Transverse colon (tissue), 4 donors: Measurements from ENCODE around the gene ZMYND11. TPM values are rescaled to one million over a fixed set of nuclear protein-coding genes. Genes with fewer than 3 reads are reported as not detected.

Source experiments
- DNase-seq: peaks from one replicate; pipeline ENCODE4 v3.0.0-alpha.2; 2019
- H3K27ac ChIP-seq, 4 donors: fragments of 200-600 bp; sonication (generic); 2 replicates each; pipeline ENCODE4 v1.5.1; 2016 to 2018; ENCODE audit warnings: inconsistent platforms in 4 of 4
- H3K27me3 ChIP-seq: fragments of 200-600 bp; sonication (generic); 2 replicates; pipeline ENCODE4 v1.5.1; 2017; ENCODE audit warnings: inconsistent platforms
- H3K36me3 ChIP-seq, 4 donors: fragments of 200-600 bp; sonication (generic); 2 replicates each; pipeline ENCODE4 v1.5.1; 2017 to 2019; ENCODE audit warnings: inconsistent platforms in 4 of 4
- H3K4me1 ChIP-seq, 4 donors: fragments of 200-600 bp; sonication (generic); 2 replicates each; pipeline ENCODE4 v1.5.1; 2017 to 2020; ENCODE audit warnings: inconsistent platforms in 4 of 4
- H3K4me3 ChIP-seq, 4 donors: fragments of 200-600 bp; sonication (generic); 1 replicate in 1 of 4; 2 replicates in 3 of 4; pipeline versions ENCODE4 v1.5.1 to v1.6.1; 2017 to 2019; ENCODE audit warnings: inconsistent platforms in 4 of 4
- H3K9me3 ChIP-seq, 2 donors: fragments of 200-600 bp; sonication (generic); 2 replicates each; pipeline ENCODE4 v1.5.1; 2017 to 2019; ENCODE audit warnings: inconsistent platforms in 2 of 2
- EP300 ChIP-seq: sonication (generic); formaldehyde crosslinking; IDR thresholded peaks from one replicate; pipeline ENCODE4 v1.6.1; 2017; ENCODE audit warnings: antibody characterized with exemption, low read depth
- POLR2A ChIP-seq: fragments of 450-650 bp; IDR thresholded peaks from one replicate; pipeline ENCODE4 v1.6.1; 2016; ENCODE audit warnings: antibody characterized with exemption, mild to moderate bottlenecking, moderate library complexity
- POLR2AphosphoS5 ChIP-seq, 3 donors: sonication (generic); formaldehyde crosslinking; IDR thresholded peaks; one replicate each; pipeline ENCODE4 v1.6.1; 2016; ENCODE audit warnings: antibody characterized with exemption in 3 of 3
- WGBS, 2 donors: methylation state at CpG; one replicate each; pipeline ENCODE4 v1.1.5; 2018; ENCODE audit warnings: low coverage in 1 of 2; 5-methylcytosine and 5-hydroxymethylcytosine counted together
- in situ Hi-C, 4 donors: fragments of 200-750 bp; cut with MboI; loops; one replicate each; pipeline versions ENCODE4 v1.15.0 to v1.15.1; 2017; ENCODE audit warnings: low sequenced_read_pairs in 3 of 4, low pct_ligation_motif_present in 1 of 4, low pct_unique_long_range_greater_than_20kb in 1 of 4
- intact Hi-C: fragments of 100-400 bp; cut with DNase I; formaldehyde crosslinking; loops from one replicate; pipeline ENCODE4 v1.15.1; 2023; ENCODE audit warnings: low total_unique reads
- total RNA-seq, 4 donors: library from RNA; depleted of rRNA; stranded (reverse); fragments of >200 nt; gene quantifications; one replicate each; pipeline ENCODE4 v1.1.0, GENCODE V29; 2016
- TF ChIP-seq, protein P1 (sequence below), 5 experiments: fragments of 200-600 bp in 3 of 5; fragments of 450-650 bp in 2 of 5; sonication (generic) in 3 of 5; IDR thresholded peaks; 1 replicate in 2 of 5; 2 replicates in 3 of 5; pipeline ENCODE4 v1.5.1; 2016 to 2017; ENCODE audit warnings: antibody characterized with exemption in 5 of 5, inconsistent platforms in 3 of 5, mild to moderate bottlenecking in 2 of 5, moderate library complexity in 1 of 5

Gene ZMYND11
- total RNA-seq, 4 donors from 2014 or later, result 41.1 to 69.1 (median 54.2) TPM

DNA sequence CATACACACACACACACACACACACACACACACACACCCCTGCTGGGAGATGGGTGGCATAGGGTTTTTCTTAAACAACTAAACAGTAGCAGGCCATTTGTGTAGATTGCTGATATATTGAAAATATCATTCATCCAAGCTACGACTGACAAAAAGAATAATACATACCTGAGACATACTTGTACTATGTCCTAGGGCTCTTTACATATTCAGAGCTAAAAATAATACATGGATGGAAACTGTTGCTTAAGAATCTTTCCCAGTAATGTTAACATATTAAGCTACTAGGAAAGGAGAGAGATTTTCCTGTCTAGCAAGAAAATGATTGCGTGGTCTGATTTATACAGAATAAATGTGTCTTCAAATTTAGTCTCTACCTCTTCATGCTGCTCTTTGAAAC, 46.0 kb upstream of the ZMYND11 start:
- TF ChIP-seq POLR2A, result no peak
- no peak for TF ChIP-seq EP300
- TF ChIP-seq POLR2AphosphoS5 (IDR thresholded peaks at IDR 0.05), result no peak
- TF ChIP-seq, protein P1, sequence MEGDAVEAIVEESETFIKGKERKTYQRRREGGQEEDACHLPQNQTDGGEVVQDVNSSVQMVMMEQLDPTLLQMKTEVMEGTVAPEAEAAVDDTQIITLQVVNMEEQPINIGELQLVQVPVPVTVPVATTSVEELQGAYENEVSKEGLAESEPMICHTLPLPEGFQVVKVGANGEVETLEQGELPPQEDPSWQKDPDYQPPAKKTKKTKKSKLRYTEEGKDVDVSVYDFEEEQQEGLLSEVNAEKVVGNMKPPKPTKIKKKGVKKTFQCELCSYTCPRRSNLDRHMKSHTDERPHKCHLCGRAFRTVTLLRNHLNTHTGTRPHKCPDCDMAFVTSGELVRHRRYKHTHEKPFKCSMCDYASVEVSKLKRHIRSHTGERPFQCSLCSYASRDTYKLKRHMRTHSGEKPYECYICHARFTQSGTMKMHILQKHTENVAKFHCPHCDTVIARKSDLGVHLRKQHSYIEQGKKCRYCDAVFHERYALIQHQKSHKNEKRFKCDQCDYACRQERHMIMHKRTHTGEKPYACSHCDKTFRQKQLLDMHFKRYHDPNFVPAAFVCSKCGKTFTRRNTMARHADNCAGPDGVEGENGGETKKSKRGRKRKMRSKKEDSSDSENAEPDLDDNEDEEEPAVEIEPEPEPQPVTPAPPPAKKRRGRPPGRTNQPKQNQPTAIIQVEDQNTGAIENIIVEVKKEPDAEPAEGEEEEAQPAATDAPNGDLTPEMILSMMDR (IDR thresholded peaks at IDR 0.05), result no peak
- Histone ChIP-seq H3K4me3 (no peak overlapping the region), H3K27ac (no peak overlapping the region), H3K36me3 (no peaks in the 10 kb centered on the region), H3K9me3 (peaks cover 0 to 2% of the 10 kb centered on the region in 2 donors), H3K27me3 (no peaks in the 10 kb centered on the region), H3K4me1 (no peaks in the 10 kb centered on the region)
- DNase-seq, result no peak
- 87 to 88% methylated on average over 2 of the region's 2 CpGs for WGBS, 2 donors
- intact Hi-C loops (no loop called here), in situ Hi-C loops (no loop called here)

DNA sequence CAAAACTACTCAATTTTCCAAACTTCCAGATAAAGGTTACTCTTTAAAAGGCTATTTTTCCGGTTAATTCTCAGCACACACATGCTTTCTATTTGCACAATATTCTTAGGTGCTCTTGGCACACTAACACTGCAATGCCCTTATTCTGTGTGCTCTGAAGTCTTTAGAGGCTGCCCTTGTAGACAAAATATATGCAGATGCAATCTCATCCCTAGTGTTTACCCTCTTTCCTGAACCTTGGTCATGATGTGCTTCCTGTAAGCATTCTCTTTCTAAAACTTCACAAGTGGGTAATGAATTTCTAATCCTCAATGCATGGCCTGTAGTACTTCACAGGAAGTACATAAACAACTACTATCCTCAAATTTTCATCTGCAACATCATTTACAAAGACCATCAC, 45.1 kb upstream of the ZMYND11 start:
- WGBS, 2 donors, result 79 to 90% methylated on average over 1 of the region's 1 CpG

DNA sequence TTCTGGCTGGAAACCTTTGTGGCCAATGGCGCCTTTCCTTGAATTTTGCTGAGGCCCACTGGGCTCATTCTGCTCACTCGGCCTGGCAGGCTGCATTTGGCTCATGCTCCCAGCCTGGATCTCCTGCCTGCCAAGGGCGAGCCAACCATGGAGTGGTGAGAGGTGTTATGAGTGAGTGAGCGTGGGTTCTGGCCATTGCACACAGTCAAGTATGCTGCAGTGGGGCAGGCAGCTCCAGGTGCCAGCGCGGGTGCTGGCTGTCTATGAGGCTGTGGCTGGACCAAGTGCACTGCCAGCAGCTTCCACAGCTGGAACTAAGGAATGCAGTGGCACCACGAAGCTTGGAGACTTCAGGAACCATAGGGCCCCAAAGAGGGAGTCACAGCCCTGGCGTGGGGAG, 43.9 kb upstream of the ZMYND11 start:
- H3K4me1 ChIP-seq, result no peaks in the 10 kb centered on the region
- H3K27ac ChIP-seq, result no peak overlapping the region
- intact Hi-C loops, result no loop called here
- 88% methylated on average over 8 of the region's 8 CpGs; no CpG with 5 or more reads in 1 of the 2 donors for WGBS, 2 donors
- no peak overlapping the region for H3K4me3 ChIP-seq
- in situ Hi-C loops, result no loop called here
- no peak for DNase-seq
- no peaks in the 10 kb centered on the region for H3K36me3 ChIP-seq
- peaks cover 9 to 16% of the 10 kb centered on the region in 2 donors for H3K9me3 ChIP-seq
- TF ChIP-seq, protein P1 (IDR thresholded peaks at IDR 0.05), result no peak
- no peak for TF ChIP-seq EP300
- no peak for TF ChIP-seq POLR2AphosphoS5 (IDR thresholded peaks at IDR 0.05)
- no peak for TF ChIP-seq POLR2A
- H3K27me3 ChIP-seq, result no peaks in the 10 kb centered on the region

More for the DNA sequence above, 45.1 kb upstream of the ZMYND11 start:
- TF ChIP-seq EP300, result no peak
- TF ChIP-seq, protein P1 (IDR thresholded peaks at IDR 0.05), result no peak
- no peak for TF ChIP-seq POLR2AphosphoS5 (IDR thresholded peaks at IDR 0.05)
- no peak for TF ChIP-seq POLR2A
- Histone ChIP-seq H3K9me3 (peaks cover 6 to 9% of the 10 kb centered on the region in 2 donors), H3K27ac (no peak overlapping the region), H3K4me1 (no peaks in the 10 kb centered on the region), H3K4me3 (no peak overlapping the region), H3K36me3 (no peaks in the 10 kb centered on the region), H3K27me3 (no peaks in the 10 kb centered on the region)
- in situ Hi-C loops, result no loop called here
- intact Hi-C loops, result no loop called here
- DNase-seq, result no peak

DNA sequence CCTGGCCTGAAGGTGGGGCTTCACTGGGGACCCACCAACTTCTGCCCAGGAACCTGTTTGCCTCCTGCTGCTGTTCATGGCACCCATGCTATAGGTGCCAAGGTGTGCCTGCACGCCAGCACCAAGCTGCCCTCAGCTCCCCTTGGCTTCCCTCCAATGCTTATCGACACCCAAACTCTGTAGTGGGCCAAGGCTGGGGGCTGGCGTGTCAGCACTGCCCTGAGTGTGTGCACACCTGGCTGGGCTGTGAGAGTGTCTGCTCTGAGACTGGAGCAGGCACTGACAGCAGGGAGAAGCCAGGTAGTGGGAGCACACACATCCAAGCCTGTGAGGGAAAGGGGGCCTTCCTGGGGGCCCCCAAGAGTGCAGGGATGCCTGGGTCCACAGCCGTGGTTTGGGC, 43.1 kb upstream of the ZMYND11 start:
- H3K27me3 ChIP-seq, result no peaks in the 10 kb centered on the region
- H3K27ac ChIP-seq, result no peak overlapping the region
- no peaks in the 10 kb centered on the region for H3K4me1 ChIP-seq
- no peak overlapping the region for H3K4me3 ChIP-seq
- peaks cover 13 to 21% of the 10 kb centered on the region in 2 donors for H3K9me3 ChIP-seq
- intact Hi-C loops (no loop called here), in situ Hi-C loops (no loop called here)
- TF ChIP-seq POLR2A (no peak), POLR2AphosphoS5 (IDR thresholded peaks at IDR 0.05) (no peak), EP300 (no peak)
- TF ChIP-seq, protein P1 (IDR thresholded peaks at IDR 0.05), result no peak
- H3K36me3 ChIP-seq, result no peaks in the 10 kb centered on the region
- no peak for DNase-seq
- 63% methylated on average over 3 of the region's 4 CpGs; no CpG with 5 or more reads in 1 of the 2 donors for WGBS, 2 donors
